HL-60 (cell line): ENCODE results near the gene ADAM22.

Experiments used
- DNase-seq, 2 experiments: peaks; one replicate each; pipeline ENCODE4 v3.0.0-alpha.2; 2010 to 2020; ENCODE audit warnings: low read depth in 1 of 2, low spot score in 1 of 2
- H3K27ac ChIP-seq: fragments of 250-450 bp; sonication (Bioruptor Pico); replicated peaks from 2 replicates; pipeline ENCODE4 v1.5.1; 2020; ENCODE audit warnings: mild to moderate bottlenecking, moderate library complexity
- H3K27me3 ChIP-seq: fragments of 250-450 bp; sonication (Bioruptor Pico); 2 replicates; pipeline ENCODE4 v1.5.1; 2021; ENCODE audit warnings: mild to moderate bottlenecking, moderate library complexity; ENCODE audit not compliant: insufficient read depth, poor library complexity, severe bottlenecking
- H3K4me3 ChIP-seq: replicated peaks from 2 replicates; pipeline ENCODE4 v1.5.1; 2011; ENCODE audit warnings: mild to moderate bottlenecking, control low read depth, low read length; ENCODE audit not compliant: insufficient read depth
- GABPA ChIP-seq: IDR thresholded peaks from 2 replicates; pipeline ENCODE4 v1.6.1; 2012; ENCODE audit warnings: low read depth
- POLR2AphosphoS5 ChIP-seq: IDR thresholded peaks from 2 replicates; pipeline ENCODE4 v1.6.1; 2012; ENCODE audit warnings: low read depth
- SPI1 ChIP-seq: IDR thresholded peaks from 2 replicates; pipeline ENCODE4 v1.6.1; 2012; ENCODE audit warnings: low read depth, mild to moderate bottlenecking, borderline replicate concordance
- TF ChIP-seq, protein P1 (sequence below): IDR thresholded peaks from one replicate; pipeline ENCODE4 v1.5.1; 2011; ENCODE audit warnings: low read length, control low read depth, inconsistent platforms; ENCODE audit not compliant: insufficient read depth
- TF ChIP-seq, protein P2 (sequence below): IDR thresholded peaks from 2 replicates; pipeline ENCODE4 v1.6.1; 2012; ENCODE audit warnings: low read depth; ENCODE audit not compliant: insufficient replicate concordance

Gene ADAM22

DNA sequence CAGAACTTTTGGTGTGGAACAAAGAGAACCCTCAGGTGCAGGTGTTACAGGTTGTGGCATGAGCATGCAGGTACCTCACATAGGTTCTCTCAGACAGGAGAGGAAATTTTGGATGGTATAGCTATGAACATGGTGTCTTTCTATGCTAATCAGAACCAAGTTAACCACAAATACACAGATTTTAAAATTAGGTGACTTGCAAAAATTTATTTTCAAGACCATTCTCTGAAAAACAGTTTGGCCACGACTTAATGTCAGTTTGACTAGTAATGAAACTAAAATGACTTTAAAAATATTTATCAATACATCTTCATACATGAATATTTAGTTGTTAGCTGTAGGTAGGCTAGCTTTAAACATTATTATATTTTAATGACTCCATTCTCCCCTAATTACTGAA, 156.2 kb downstream of the ADAM22 start:
- no peak overlapping the region for H3K27ac ChIP-seq

DNA sequence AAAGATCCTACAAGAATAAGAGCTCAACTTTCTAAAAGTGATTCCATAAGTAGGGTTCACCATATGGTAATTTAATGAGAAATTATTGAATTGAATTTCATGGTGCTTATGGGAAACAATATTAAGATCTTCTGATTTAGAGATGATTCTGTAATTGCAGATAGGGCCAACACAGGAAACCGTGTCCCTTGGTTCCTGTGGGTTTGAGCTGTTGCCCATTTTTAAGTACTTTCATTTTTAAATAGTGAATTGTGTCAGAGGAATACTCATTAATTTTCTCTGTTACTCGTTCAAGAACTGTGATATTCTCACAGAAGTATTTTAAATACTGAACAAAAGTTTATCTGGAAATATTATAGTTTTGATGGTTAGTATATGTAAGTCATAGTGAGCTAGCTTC, 156.6 kb downstream of the ADAM22 start:
- TF ChIP-seq, protein P1, sequence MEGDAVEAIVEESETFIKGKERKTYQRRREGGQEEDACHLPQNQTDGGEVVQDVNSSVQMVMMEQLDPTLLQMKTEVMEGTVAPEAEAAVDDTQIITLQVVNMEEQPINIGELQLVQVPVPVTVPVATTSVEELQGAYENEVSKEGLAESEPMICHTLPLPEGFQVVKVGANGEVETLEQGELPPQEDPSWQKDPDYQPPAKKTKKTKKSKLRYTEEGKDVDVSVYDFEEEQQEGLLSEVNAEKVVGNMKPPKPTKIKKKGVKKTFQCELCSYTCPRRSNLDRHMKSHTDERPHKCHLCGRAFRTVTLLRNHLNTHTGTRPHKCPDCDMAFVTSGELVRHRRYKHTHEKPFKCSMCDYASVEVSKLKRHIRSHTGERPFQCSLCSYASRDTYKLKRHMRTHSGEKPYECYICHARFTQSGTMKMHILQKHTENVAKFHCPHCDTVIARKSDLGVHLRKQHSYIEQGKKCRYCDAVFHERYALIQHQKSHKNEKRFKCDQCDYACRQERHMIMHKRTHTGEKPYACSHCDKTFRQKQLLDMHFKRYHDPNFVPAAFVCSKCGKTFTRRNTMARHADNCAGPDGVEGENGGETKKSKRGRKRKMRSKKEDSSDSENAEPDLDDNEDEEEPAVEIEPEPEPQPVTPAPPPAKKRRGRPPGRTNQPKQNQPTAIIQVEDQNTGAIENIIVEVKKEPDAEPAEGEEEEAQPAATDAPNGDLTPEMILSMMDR: no peak
- no peak for TF ChIP-seq POLR2AphosphoS5
- no peak for TF ChIP-seq GABPA
- TF ChIP-seq, protein P2, sequence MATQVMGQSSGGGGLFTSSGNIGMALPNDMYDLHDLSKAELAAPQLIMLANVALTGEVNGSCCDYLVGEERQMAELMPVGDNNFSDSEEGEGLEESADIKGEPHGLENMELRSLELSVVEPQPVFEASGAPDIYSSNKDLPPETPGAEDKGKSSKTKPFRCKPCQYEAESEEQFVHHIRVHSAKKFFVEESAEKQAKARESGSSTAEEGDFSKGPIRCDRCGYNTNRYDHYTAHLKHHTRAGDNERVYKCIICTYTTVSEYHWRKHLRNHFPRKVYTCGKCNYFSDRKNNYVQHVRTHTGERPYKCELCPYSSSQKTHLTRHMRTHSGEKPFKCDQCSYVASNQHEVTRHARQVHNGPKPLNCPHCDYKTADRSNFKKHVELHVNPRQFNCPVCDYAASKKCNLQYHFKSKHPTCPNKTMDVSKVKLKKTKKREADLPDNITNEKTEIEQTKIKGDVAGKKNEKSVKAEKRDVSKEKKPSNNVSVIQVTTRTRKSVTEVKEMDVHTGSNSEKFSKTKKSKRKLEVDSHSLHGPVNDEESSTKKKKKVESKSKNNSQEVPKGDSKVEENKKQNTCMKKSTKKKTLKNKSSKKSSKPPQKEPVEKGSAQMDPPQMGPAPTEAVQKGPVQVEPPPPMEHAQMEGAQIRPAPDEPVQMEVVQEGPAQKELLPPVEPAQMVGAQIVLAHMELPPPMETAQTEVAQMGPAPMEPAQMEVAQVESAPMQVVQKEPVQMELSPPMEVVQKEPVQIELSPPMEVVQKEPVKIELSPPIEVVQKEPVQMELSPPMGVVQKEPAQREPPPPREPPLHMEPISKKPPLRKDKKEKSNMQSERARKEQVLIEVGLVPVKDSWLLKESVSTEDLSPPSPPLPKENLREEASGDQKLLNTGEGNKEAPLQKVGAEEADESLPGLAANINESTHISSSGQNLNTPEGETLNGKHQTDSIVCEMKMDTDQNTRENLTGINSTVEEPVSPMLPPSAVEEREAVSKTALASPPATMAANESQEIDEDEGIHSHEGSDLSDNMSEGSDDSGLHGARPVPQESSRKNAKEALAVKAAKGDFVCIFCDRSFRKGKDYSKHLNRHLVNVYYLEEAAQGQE: no peak
- TF ChIP-seq SPI1: no peak
- Histone ChIP-seq H3K27me3 (no peaks in the 10 kb centered on the region), H3K4me3 (no peak overlapping the region), H3K27ac (no peak overlapping the region)
- no peak for DNase-seq

More for the DNA sequence above, 156.2 kb downstream of the ADAM22 start:
- Histone ChIP-seq H3K27me3 (no peaks in the 10 kb centered on the region), H3K4me3 (no peak overlapping the region)
- no peak for DNase-seq
- TF ChIP-seq SPI1 (no peak), POLR2AphosphoS5 (no peak), GABPA (no peak)
- TF ChIP-seq, protein P2: no peak
- TF ChIP-seq, protein P1: no peak

DNA sequence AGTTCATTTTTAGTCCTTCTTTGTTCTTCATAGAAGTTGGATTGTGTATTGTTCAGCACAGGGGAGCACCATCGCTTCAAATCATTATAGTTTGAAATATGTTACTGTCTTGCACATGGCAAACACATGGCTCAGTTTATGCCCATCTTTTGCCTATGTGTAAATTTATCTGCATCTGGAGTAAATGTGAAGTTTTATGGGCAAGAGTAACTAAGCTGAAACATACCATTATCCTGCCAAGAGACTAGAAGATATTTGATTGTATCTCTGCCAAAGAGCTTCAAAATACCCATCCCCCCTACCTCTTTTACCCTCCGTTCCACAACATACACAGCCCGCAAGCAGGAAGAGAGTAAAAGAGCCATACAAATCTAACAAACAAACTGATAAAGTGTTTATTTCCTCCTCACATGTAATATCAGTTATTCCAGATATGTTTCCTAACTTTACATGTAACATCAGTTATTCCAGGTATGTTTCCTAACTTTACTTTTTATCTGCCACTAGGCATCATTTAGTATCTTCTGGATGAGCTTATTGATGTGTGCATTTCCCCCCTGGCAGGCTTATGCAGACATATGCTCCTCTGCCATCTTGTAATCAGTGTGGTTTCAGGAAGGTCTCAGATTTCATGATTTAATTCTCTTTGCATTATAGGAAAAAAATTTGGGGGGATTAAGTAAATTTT, 158.1 kb downstream of the ADAM22 start:
- TF ChIP-seq, protein P2: no peak
- TF ChIP-seq POLR2AphosphoS5 (no peak), SPI1 (no peak)
- TF ChIP-seq, protein P1: no peak
- no peaks in the 10 kb centered on the region for H3K27me3 ChIP-seq
- H3K27ac ChIP-seq: no peak overlapping the region
- no peak for DNase-seq
- no peak overlapping the region for H3K4me3 ChIP-seq
